HG02885 (cell line): ENCODE data around the gene PCDHB1.

Source experiments
- ATAC-seq: cut with Tn5 transposase; IDR thresholded peaks from one replicate; pipeline ENCODE4 v1.9.1; 2021; ENCODE audit warnings: mild to moderate bottlenecking; ENCODE audit not compliant: unreplicated experiment, poor library complexity

The PCDHB1 gene, protein sequence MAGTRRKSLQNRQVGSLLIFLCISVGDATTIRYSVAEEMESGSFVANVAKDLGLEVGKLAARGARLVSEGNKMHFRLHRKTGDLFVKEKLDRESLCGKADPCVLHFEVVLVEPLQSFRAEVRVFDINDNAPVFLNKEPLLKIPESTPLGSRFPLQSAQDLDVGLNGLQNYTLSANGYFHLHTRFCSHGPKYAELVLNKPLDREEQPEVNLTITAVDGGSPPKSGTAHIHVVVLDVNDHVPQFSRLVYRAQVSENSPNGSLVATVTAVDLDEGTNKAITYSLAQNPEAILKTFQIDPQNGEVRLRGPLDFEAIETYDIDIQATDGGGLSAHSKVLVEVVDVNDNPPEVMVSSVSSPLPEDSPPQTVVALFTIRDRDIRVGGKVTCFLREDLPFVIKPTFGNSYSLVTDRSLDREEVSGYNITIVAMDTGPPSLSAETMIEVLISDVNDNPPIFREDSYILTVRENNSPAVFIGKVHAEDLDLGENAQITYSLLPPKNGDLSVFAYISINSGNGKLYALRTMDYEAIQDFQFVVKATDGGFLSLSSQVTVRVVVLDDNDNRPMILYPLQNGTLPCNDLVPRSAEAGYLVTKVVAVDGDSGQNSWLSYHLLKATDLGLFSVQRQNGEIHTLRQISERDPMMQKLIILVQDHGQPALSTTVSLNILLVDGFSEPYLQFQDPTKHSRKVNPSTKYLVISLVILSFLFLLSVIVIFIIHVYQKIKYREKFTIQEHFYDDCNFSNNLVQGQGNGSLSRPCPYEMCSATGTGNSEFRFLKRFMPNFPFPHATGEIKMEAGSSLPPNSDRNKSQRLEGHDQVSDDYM

DNA sequence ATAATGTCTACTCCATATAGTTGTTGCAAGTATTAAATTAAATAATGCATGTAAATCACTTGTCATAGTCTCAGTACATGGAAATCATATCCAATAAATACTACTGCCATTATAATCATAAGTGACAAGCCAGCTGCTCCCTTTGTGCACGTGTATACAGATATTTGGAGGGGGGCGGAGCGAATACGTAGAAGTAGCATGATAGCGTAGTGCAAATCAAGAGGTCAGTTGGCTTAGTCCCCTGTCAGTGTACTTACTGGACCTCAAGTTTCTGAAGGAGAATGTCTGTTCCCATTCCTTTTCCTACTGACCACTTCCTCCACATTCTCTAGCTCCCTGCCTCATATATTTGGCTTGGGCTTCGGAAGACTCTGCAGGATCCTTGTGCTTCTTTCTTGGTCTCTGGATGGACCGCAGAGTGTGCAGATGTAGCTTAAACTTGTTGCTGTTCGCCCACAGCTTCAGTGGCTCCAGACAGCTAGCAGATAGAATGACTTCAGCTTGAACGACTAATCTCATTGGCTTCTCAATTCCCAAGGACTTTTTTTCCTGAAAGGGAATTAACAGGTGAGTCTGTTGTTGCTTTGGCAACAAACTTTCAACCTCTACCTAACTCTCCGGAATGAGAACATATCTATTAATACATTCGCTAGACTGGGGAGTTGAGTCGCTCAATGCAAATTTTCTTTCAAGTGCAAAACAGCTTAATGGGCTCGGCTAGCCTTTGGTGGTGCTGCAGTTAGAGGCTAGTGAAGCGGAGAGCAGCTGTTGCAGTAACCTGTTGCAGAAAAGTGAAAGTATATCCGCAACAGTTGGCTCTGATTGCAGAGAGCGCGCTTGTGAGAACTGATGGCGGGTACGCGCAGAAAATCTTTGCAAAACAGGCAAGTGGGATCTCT is at the start of gene PCDHB1:
Gene PCDHB1, plus strand, starts transcription at position 753 of the 899 bp plus-strand sequence. Its CDS starts 97 bp downstream, at position 850.
- no peak for ATAC-seq

DNA sequence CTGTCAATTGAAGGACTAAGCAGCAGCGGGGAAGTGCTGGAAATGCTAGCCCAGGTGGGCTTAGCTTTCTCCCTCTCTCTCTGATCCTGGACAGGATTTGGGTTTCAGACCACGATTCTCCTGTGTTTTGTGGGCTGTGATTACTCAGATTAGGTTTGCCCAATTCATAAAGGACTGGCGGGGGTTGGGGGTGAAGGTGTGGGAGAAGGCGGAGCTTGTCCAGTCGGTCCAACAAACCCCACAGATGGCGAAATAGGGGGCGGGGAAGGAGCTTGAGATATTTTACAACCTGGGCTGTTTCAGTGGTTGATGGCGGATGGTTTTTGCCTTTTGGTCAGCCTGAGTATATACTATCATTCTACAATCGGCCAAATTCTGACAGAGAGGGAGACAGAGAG is 49.7 kb upstream of the PCDHB1 start:
- no peak for ATAC-seq

DNA sequence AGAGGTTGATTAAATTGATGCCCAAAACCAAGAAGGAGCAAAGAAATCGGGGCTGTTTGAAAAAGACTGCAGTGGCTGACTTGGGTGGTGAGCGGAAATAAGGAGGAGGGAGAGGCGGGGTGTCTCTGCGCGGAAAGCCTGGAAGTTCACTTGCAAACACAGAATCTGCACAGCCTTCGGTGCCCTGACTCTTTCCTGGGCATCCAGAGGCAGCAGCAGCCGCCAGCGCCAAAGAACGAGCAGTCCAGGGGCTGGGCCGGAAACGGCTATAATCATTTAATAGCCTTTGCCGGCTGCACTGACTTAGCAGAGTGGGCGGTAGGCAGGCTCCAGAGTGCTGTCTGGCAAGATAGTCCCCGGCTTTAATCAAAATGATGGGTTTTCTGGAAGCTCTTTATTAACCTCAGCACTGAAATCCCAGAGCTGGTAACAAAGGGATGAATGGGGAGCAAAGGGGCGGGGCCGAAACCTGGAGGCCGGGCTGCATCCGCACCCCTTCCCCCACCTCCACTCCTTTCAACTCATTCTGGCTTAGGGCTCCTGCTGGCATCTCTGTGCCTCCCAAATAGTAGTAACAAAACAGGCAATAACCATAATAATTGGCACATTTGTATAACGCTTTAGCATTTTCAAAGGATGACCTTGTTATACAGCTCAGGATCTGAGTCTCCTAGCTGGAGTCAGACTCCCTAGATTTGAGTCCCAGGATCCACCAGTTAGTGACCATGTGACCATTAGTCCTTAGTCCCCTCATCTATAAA is 49.1 kb upstream of the PCDHB1 start:
- no peak for ATAC-seq

DNA sequence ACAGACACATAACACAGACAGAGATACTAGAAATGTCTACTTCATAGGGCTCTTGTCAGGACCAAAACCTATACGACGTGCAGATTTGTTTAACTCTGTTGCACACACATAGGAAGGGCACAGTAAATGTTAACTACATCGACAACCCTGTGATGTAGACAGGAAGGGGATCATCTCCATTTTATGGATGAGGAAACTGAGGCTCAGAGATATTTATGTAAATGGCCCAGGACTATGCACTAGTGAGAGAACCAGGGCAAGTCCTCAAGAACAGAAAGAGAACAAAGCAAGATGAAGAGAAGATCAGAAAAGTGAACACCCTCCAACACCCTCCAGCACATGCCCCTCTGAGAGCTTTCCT is 48.6 kb upstream of the PCDHB1 start:
- no peak for ATAC-seq

DNA sequence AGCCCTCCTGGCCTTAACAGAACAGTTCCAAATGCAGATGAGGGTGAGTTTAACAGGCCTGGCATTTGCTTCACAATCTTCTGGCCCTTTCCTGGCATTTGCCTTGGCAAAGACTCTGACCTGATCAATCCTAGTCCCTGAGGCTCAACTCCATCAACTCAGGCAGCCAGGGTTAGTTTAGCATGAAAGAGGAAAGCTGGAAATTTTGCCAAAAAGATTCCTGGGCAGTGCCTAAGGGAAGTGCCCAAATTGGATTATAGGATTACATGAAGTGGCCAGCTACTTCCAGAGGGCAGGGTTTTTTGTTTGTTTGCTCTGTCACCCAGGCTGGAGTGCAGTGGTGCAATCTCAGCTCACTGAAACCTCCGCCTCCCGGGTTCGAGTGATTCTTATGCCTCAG is 48.1 kb upstream of the PCDHB1 start:
- ATAC-seq: no peak

DNA sequence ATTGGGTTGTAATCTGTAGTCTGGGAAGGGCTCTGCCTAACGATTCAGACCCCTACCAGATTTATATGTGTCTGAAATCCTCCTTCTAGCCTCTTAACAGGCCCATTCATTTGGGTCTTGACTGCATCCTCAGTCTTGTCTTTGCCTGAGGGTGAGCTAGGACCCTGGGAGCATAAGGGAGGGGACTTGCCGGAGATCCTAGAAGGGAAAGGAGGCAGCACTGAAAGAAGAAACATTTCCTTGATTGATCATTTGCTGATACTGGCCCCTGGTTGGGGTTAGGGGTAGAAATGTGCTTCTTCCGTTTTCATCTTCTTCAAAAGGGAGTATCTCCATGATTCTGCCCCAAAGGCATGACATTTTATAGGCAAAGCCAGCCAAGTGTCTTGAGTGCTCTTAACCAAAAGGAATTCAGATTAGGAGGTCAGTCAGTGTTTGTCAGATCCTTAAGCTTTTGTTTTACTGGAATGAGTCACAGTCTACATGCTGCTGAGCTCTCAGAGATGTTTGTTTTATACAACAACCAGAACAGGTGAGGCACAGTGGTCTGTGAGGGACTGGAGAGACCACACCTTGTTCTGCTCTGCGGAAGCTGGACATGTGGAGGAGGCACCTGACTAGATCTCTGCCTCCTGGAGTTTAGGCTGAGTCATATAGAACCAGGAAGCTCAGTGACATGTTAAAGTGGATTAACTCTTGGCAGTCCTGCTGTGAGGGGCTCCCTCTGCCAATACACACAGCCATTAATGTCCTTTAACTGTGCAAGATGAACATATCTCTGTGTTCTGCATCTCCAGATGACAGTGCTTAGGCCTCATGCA is 47.2 kb upstream of the PCDHB1 start:
- ATAC-seq: no peak

DNA sequence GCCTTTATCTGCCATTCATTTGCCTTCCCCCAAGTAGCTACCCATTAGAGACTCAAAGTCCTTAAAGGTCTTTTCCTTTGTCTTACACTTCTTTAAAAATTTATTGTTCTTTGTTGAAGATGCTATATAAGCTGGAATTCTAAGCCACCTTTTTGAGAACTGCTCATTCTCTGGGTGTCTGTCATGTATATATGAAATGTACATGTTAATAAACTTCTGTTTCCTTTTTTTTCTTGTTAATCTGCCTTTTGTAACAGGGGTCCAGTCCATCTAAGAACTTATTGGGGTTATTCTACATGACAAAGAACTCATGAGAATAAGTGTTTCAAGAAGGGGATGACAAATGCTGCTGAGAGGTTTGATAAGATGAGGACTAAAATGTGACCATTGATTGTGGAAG is 43.4 kb upstream of the PCDHB1 start:
- no peak for ATAC-seq

DNA sequence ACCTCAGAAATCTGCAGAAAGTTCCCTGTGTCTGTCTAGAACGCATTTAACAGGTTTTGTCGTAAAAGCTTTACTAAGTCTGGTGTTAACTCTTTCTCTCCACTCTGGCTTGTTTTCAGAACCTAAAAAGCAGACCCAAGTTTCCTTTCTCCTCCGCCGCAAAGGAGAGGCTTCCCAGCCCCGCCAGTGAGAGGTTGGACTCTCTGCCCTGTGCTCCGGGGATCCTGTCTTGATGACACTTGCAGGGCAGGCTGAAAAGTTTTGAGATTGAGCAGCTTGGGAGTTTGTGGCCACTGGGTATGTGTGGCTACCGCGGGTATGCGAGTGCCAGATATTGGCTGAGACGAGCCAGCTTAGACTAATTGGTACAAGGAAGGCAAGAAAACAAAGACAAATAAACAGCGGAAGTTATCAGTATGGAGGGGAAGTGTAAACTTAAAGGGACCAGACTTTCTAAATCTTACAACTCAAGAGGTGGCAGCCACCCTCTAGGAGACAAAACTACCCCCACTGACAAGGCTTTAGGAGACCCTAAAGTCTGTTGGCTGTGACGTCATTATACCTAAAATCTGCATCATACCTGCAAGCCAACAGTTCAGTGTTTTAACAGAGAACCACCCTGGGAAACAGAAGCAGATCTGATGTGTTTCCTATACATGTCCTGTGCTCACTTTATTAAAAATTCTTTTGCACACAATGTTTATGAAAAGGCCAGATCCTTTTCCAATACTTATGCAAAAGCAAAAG is 41.0 kb upstream of the PCDHB1 start:
- no peak for ATAC-seq

DNA sequence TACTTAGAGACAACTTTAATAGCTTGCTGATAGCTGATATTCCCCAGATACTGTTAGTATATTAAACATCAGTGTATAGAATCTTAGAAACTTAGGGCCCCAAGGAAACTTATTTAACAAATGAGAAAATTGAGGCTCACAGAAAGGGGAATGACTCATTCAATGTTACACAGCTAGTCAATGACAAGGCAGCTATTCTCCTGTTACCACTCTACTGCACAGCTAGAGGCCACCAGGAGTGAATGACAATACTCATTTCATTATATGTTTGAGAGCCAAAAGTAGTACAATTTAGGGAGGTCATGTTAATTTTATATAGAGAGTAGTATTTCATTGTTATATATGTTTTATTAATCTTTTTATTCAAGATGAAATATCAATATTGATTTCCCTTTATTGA is 33.2 kb upstream of the PCDHB1 start:
- no peak for ATAC-seq

DNA sequence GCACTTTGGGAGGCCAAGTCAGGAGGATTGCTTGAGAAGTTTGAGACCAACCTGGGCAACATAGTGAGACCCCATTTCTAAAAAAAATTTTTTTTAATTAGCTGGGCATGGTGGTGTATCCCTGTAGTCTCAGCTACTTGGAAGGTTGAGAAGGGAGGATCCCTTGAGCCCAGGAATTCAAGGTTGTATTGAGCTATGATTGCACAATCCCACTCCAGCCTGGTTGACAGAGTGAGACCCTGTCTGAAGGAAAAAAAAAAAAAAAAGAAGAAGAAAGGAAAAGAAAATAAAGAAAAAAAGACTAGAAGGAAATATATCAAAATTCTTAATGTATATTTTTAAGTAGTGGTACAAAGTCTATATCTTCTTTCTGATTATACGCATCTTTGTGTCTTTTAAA is 28.8 kb upstream of the PCDHB1 start:
- ATAC-seq: no peak

DNA sequence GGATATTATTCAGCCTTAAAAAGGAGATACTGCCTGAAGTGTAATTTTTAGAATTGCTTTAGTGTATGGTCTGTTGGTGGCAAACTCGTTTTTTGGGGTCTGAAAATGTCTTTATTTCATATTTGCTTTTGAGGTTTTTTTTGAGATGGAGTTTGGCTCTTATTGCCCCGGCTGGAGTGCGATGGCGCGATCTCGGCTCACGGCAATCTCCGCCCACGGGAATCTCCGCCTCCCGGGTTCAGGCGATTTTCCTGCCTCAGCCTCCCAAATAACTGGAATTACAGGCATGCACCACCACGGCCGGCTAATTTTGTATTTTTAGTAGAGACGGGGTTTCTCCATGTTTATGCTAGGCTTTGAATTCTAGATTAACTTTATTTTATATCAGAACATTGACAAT is 20.2 kb upstream of the PCDHB1 start:
- ATAC-seq: no peak

DNA sequence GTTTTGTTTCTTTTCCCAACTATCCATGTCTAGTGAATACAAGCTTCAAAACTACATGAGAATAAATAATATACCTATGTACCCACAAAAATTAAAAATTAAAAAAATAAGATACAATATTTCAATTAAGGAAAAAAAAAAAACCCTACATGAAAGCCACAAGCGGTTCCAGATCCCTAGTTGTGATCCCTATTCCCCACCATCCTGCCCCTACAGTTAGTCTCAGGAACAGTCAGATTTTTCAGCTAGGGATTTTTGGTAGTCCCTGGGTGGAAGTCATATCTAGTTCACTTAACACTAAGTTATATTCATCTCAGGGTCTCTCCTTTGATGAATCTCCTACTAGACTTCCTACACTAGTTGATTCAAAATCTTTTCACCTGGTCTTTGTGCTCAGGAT is 18.5 kb upstream of the PCDHB1 start:
- no peak for ATAC-seq

DNA sequence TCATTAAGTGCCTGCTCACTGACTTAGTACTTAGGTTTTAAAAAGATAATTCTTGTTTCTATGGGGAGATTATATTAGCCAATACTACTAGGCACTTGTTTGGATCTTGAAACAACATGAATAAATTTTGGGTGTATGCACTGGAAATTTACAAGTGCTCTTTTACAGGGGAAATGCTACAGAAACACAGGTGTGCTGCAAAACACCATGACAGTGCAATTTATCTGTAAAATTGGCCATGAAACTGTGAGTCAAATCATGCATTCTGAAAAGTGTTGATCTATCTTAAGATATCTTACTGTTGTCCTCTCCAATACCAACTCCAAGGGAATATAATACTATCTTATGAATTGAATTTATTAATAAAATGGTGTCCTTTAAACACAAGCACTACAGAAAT is 12.1 kb upstream of the PCDHB1 start:
- no peak for ATAC-seq

DNA sequence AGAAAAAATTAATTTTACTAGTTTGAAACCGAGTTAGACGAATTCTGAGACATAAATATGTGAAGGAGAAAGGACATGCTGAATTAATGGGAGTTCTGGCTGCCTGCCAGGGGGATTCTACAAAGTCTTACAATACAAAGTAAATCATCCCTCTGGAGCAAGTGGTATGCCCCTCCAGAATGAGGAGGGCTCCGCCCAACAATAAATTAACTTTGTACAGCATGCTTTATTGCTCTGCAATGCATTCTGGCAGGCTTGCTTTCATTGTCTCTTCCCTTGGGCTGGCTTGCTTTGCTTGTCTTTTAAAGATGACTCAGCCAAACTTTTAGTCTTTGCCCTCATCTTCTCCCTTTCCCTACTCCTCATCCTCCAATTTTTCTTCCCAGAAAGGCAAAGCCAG is 11.7 kb upstream of the PCDHB1 start:
- no peak for ATAC-seq

DNA sequence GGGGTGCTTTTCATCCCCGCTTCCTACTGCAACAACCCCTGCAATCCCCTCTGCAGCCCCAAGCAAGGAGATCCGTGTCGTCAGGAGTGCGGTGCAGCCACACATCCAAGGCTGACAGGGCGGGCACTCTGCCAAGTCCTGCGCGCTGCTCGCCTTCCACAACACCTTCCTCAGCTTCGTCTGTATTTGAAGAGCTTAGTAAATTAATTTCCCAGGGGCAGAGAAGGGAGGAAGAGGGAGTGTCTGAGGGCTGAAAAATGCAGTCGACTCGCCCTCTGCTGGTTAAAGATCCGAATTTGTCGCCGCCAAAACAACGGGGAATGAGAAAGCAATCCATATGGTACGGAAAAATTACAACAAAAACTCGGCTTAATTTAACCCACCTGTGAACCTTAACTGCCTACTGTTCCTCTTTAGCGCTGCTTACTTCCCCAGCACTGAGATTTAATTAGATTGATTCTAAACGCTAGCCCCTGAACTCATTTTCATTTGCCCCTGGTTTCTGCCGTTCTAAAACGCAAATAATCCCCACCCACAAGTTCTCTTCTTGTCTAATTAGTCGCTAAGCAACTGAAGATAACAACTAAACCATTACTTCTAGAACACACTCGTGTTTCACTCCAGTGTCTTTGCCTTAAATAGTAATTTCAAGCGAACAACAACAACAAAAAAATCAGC is 10.9 kb upstream of the PCDHB1 start:
- ATAC-seq: no peak

DNA sequence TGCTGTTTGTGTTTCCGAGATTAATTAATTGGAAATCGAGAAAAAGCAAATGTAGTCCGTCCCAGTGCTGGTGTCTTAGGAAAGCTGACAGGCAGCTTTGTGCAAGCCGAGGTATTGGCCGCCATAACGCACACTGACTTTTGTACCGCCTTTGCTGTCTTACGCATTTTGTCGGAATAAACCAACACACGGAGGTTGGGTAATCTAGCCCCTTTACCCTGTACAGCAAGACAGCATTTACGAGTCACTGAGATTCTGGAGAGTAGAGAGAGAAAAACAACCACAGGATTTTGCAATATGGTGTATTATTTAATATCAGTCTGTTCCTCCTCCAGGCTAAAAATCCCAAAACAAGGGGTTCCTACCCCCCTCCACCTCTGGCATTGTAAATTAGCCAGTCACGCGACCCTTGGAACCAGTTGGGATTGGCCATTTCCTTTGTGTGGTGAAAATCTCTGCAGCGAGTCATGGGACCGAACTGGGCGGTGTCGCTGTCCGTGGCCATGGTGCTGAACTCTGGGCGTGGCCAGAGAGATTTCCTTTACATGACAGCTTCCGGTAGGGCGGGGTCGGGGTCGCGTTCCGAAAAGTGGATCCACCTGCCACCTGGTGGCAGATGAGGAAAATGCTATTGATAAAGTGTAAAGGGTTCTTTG is 10.3 kb upstream of the PCDHB1 start:
- peak; percentile 85 for ATAC-seq

DNA sequence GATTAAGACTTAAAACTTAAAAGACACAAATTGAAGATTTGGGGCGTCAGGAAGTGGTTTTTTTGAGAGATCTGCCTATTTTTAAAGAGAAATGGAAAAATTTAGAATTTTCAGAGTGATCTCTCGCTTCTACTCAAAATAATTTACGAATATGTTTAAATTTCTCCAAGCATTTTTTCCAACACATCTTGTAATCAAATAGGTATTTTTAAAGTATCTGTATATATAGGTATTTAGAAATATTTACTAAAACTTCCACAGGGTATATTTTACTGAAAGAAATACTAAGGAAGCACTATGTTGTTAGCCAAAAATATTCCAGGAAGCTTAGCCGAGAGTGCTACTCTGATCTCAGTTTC is 9.8 kb upstream of the PCDHB1 start:
- no peak for ATAC-seq

DNA sequence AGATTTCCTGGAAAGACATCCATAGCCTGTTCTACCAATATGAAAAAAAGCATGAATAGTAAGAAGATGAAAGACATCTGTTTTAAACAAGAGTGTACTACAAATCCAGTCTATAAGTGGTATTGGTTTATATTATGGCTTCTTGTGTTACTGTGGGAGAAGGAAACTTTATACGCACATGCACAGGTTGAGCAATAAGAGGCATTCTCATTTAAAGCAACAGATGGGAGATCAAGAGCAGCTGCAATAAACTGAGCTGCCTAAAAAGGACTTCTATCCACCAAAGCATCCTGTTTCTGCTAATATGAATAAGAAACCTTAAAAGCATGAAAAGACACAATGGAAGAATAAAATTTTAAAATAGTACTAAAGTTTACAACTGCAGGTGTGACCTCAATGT is 8.6 kb upstream of the PCDHB1 start:
- ATAC-seq: no peak
